IMR-90 (cell line): ENCODE data around the gene PCDHB11. TPM values are rescaled to one million over a fixed set of nuclear protein-coding genes. Genes with fewer than 3 reads are reported as not detected.
A peak's percentile ranks its signal among the peaks of the same experiment; 100 is the strongest.

ENCODE experiments used
- ATAC-seq: fragments of 200-7000 bp; cut with Tn5 transposase; 2 replicates; pipeline ENCODE4 v1.9.1; 2020; ENCODE audit warnings: low read depth, mild to moderate bottlenecking, moderate library complexity
- BruUV-seq: library from RNA; stranded (reverse); fragments of 400-500 nt; replicated peaks from 2 replicates; lab custom pipeline; 2021; lab: Mats Ljungman, UMichigan
- CTCF ChIA-PET: fragments of 300-600 bp; formaldehyde crosslinking; extraction: SDS; loops from one replicate; lab custom pipeline; 2021; ENCODE audit warnings: antibody characterized with exemption; lab: Yijun Ruan, JAX
- POLR2A ChIA-PET: fragments of 300-600 bp; sonication (Branson Sonifier 250); formaldehyde crosslinking; loops from one replicate; lab custom pipeline; 2022; ENCODE audit warnings: antibody characterized with exemption; ENCODE audit not compliant: unreplicated experiment; lab: Charles Lee
- DNase-seq: peaks from one replicate; pipeline ENCODE4 v3.0.0; 2013
- H2AFZ ChIP-seq: replicated peaks from 2 replicates; pipeline ENCODE3; 2013; ENCODE audit warnings: low read length, mild to moderate bottlenecking; ENCODE audit not compliant: poor library complexity
- H2AK5ac ChIP-seq: 2 replicates; pipeline ENCODE4 v1.6.1; 2013; ENCODE audit warnings: low read depth, low read length, inconsistent platforms
- H2AK9ac ChIP-seq: replicated peaks from 2 replicates; pipeline ENCODE3; 2013; ENCODE audit warnings: mild to moderate bottlenecking, low read depth, low read length, moderate library complexity; ENCODE audit not compliant: poor library complexity
- H2BK120ac ChIP-seq: 2 replicates; pipeline ENCODE4 v1.6.1; 2013; ENCODE audit warnings: low read depth, low read length, inconsistent platforms
- H2BK15ac ChIP-seq: 3 replicates; pipeline ENCODE4 v1.6.1; 2013; ENCODE audit warnings: low read depth, low read length, inconsistent platforms
- H2BK20ac ChIP-seq: 2 replicates; pipeline ENCODE4 v1.6.1; 2013; ENCODE audit warnings: low read depth, mild to moderate bottlenecking, inconsistent platforms, low read length, moderate library complexity
- H2BK5ac ChIP-seq: 2 replicates; pipeline ENCODE4 v1.6.1; 2013; ENCODE audit warnings: mild to moderate bottlenecking, low read depth, low read length, inconsistent platforms; ENCODE audit not compliant: poor library complexity, severe bottlenecking
- H3K14ac ChIP-seq: replicated peaks from 2 replicates; pipeline ENCODE4 v1.6.1; 2013; ENCODE audit warnings: low read depth, low read length, inconsistent platforms
- H3K18ac ChIP-seq: 2 replicates; pipeline ENCODE4 v1.6.1; 2013; ENCODE audit warnings: low read depth, low read length, control low read depth
- H3K23ac ChIP-seq: 2 replicates; pipeline ENCODE4 v1.6.1; 2013; ENCODE audit warnings: low read depth, low read length, inconsistent platforms
- H3K27ac ChIP-seq: 2 replicates; pipeline ENCODE4 v1.5.1; 2013; ENCODE audit warnings: mild to moderate bottlenecking, control low read depth, low read length; ENCODE audit not compliant: insufficient read depth
- H3K27me3 ChIP-seq: 2 replicates; pipeline ENCODE4 v1.6.1; 2013; ENCODE audit warnings: low read length; ENCODE audit not compliant: control insufficient read depth, insufficient read depth
- H3K36me3 ChIP-seq: 2 replicates; pipeline ENCODE4 v1.6.1; 2013; ENCODE audit warnings: low read length, mixed read lengths; ENCODE audit not compliant: control insufficient read depth, insufficient read depth
- H3K4ac ChIP-seq: 2 replicates; pipeline ENCODE4 v1.6.1; 2013; ENCODE audit warnings: low read depth, low read length, inconsistent platforms
- H3K4me1 ChIP-seq: 2 replicates; pipeline ENCODE4 v1.6.1; 2013; ENCODE audit warnings: low read length, mixed read lengths; ENCODE audit not compliant: control insufficient read depth, insufficient read depth
- H3K4me2 ChIP-seq: 2 replicates; pipeline ENCODE4 v1.6.1; 2013; ENCODE audit warnings: low read depth, mild to moderate bottlenecking, control low read depth, low read length, moderate library complexity
- H3K4me3 ChIP-seq: 2 replicates; pipeline ENCODE4 v1.5.1; 2013; ENCODE audit warnings: low read depth, mild to moderate bottlenecking, control low read depth, low read length, moderate library complexity; ENCODE audit not compliant: insufficient read depth
- H3K56ac ChIP-seq: 2 replicates; pipeline ENCODE4 v1.6.1; 2013; ENCODE audit warnings: low read length, inconsistent platforms; ENCODE audit not compliant: insufficient read depth; ENCODE audit errors: extremely low read depth
- H3K79me1 ChIP-seq, 2 experiments: 2 replicates each; pipeline ENCODE4 v1.6.1; 2013; ENCODE audit warnings: low read length in 2 of 2, inconsistent platforms in 1 of 2, low read depth in 1 of 2
- H3K9ac ChIP-seq: 2 replicates; pipeline ENCODE4 v1.6.1; 2013; ENCODE audit warnings: low read depth, low read length, control low read depth
- H3K9me1 ChIP-seq: 2 replicates; pipeline ENCODE4 v1.6.1; 2013; ENCODE audit warnings: low read length, inconsistent platforms; ENCODE audit not compliant: insufficient read depth
- H3K9me3 ChIP-seq: 2 replicates; pipeline ENCODE4 v1.6.1; 2013; ENCODE audit warnings: low read length; ENCODE audit not compliant: control insufficient read depth, insufficient read depth
- H4K20me1 ChIP-seq: 2 replicates; pipeline ENCODE4 v1.6.1; 2013; ENCODE audit warnings: low read length, inconsistent platforms; ENCODE audit not compliant: insufficient read depth
- H4K5ac ChIP-seq: 2 replicates; pipeline ENCODE4 v1.6.1; 2013; ENCODE audit warnings: mild to moderate bottlenecking, low read depth, low read length, control low read depth
- H4K8ac ChIP-seq, 2 experiments: 2 replicates each; pipeline ENCODE4 v1.6.1; 2013; ENCODE audit warnings: low read depth in 2 of 2, low read length in 2 of 2, control low read depth in 1 of 2, inconsistent platforms in 1 of 2
- H4K91ac ChIP-seq: 2 replicates; pipeline ENCODE4 v1.6.1; 2013; ENCODE audit warnings: low read depth, low read length, inconsistent platforms; ENCODE audit not compliant: insufficient read depth
- BHLHE40 ChIP-seq: fragments of 150-350 bp; IDR thresholded peaks from 2 replicates; pipeline ENCODE4 v1.6.1; 2016; ENCODE audit warnings: mild to moderate bottlenecking, low read depth, low read length
- CEBPB ChIP-seq: IDR thresholded peaks from 2 replicates; pipeline ENCODE4 v1.6.1; 2012; ENCODE audit warnings: low read depth, low read length, improper control_type of control experiment
- CHD1 ChIP-seq: IDR thresholded peaks from 2 replicates; pipeline ENCODE4 v1.6.1; 2012; ENCODE audit warnings: low read depth, low read length, improper control_type of control experiment
- CTCF ChIP-seq: conservative IDR thresholded peaks from 2 replicates; pipeline ENCODE4 v1.5.1; 2012; ENCODE audit warnings: mild to moderate bottlenecking, low read depth, low read length, improper control_type of control experiment
- ELK1 ChIP-seq: fragments of 150-350 bp; IDR thresholded peaks from 2 replicates; pipeline ENCODE4 v1.6.1; 2016; ENCODE audit warnings: low read depth, mild to moderate bottlenecking, low read length, moderate library complexity, borderline replicate concordance
- FOS ChIP-seq: fragments of 150-350 bp; IDR thresholded peaks from 2 replicates; pipeline ENCODE4 v1.6.1; 2016; ENCODE audit warnings: low read depth, low read length
- MAFK ChIP-seq: IDR thresholded peaks from 2 replicates; pipeline ENCODE4 v1.6.1; 2012; ENCODE audit warnings: low read depth, low read length, improper control_type of control experiment
- MAZ ChIP-seq: IDR thresholded peaks from 2 replicates; pipeline ENCODE4 v1.6.1; 2012; ENCODE audit warnings: low read depth, mild to moderate bottlenecking, low read length, improper control_type of control experiment, moderate library complexity, borderline replicate concordance
- MXI1 ChIP-seq: IDR thresholded peaks from 2 replicates; pipeline ENCODE4 v1.6.1; 2012; ENCODE audit warnings: low read depth, mild to moderate bottlenecking, low read length, moderate library complexity, borderline replicate concordance
- NFE2L2 ChIP-seq: fragments of 150-350 bp; IDR thresholded peaks from 2 replicates; pipeline ENCODE4 v1.6.1; 2016; ENCODE audit warnings: low read depth, mild to moderate bottlenecking, low read length
- POLR2A ChIP-seq: IDR thresholded peaks from 2 replicates; pipeline ENCODE4 v1.6.1; 2012; ENCODE audit warnings: mild to moderate bottlenecking, low read depth, low read length
- RAD21 ChIP-seq: IDR thresholded peaks from 2 replicates; pipeline ENCODE4 v1.6.1; 2012; ENCODE audit warnings: low read length, improper control_type of control experiment
- RCOR1 ChIP-seq: IDR thresholded peaks from 2 replicates; pipeline ENCODE4 v1.6.1; 2012; ENCODE audit warnings: mild to moderate bottlenecking, low read length, improper control_type of control experiment; ENCODE audit not compliant: insufficient replicate concordance
- SMC3 ChIP-seq: fragments of 150-350 bp; IDR thresholded peaks from 2 replicates; pipeline ENCODE4 v1.6.1; 2016; ENCODE audit warnings: low read depth, mild to moderate bottlenecking, antibody characterized with exemption, low read length, moderate library complexity
- USF2 ChIP-seq: fragments of 150-350 bp; IDR thresholded peaks from 2 replicates; pipeline ENCODE4 v1.6.1; 2017; ENCODE audit warnings: mild to moderate bottlenecking, antibody characterized with exemption, low read length, low read depth
- WGBS, 2 experiments: methylation state at CpG; one replicate each; pipeline versions ENCODE4 v1.1.5 to v1.1.7; 2013; ENCODE audit warnings: missing lambda C conversion rate in 2 of 2; ENCODE audit not compliant: insufficient read length in 1 of 2; ENCODE audit errors: extremely low coverage in 2 of 2; 5-methylcytosine and 5-hydroxymethylcytosine counted together
- dilution Hi-C: fragments of 300-500 bp; cut with HindIII; formaldehyde crosslinking; loops from one replicate; pipeline ENCODE4 v1.14.3; 2018; ENCODE audit warnings: low sequenced_read_pairs; ENCODE audit not compliant: unreplicated experiment
- in situ Hi-C: fragments of 300-500 bp; cut with MboI; formaldehyde crosslinking; loops from 3 replicates; pipeline ENCODE4 v1.14.3; 2019; ENCODE audit warnings: low sequenced_read_pairs, inconsistent platforms, mixed read lengths
- intact Hi-C: fragments of 100-400 bp; cut with micrococcal nuclease; formaldehyde crosslinking; loops from 2 replicates; pipeline ENCODE4 v1.10.0; 2022
- polyA plus RNA-seq, 3 experiments: library from polyadenylated mRNA; depleted of rRNA; stranded (reverse); fragments of >200 nt; gene quantifications; 2 replicates each; pipeline ENCODE4 v1.2.3, GENCODE V29; 2012; ENCODE audit warnings: low replicate concordance in 1 of 3
- total RNA-seq: library from RNA; depleted of rRNA; stranded (reverse); fragments of >200 nt; gene quantifications from 2 replicates; pipeline ENCODE4 v1.2.3, GENCODE V29; 2012

The PCDHB11 gene
- total and polyA plus RNA-seq, 2 of the 4 experiments (the other 2 are of a cell fraction): under 0.01 to 0.05 TPM

- POLR2A ChIA-PET: no interaction called here
- ATAC-seq: no peak
- no peak for DNase-seq
- Histone ChIP-seq H2BK15ac (no peak overlapping the region), H3K14ac (no peak overlapping the region), H2BK5ac (no peak overlapping the region), H2AK9ac (no peak overlapping the region), H2AFZ (peak overlapping the region; percentile 59), H3K4me3 (no peak overlapping the region; the same call in 1 of the 2 replicates), H3K9me3 (peaks cover 15% of the 10 kb centered on the region; the same call in 1 of the 2 replicates), H4K20me1 (no peaks in the 10 kb centered on the region), H4K8ac (no peak overlapping the region), H4K5ac (no peak overlapping the region), H3K4ac (no peak overlapping the region), H3K9ac (no peak overlapping the region), H3K4me1 (no peaks in the 10 kb centered on the region), H3K56ac (no peak overlapping the region), H3K27ac (no peak overlapping the region), H2BK20ac (no peak overlapping the region), H3K23ac (no peak overlapping the region), H4K91ac (no peak overlapping the region), H3K27me3 (no peaks in the 10 kb centered on the region), H3K4me2 (peak overlapping the region; percentile 81; the same call in 1 of the 2 replicates), H2AK5ac (no peak overlapping the region), H3K18ac (no peak overlapping the region), H2BK120ac (no peak overlapping the region), H3K79me1 (no peaks in the 10 kb centered on the region), H3K9me1 (no peaks in the 10 kb centered on the region), H3K36me3 (no peaks in the 10 kb centered on the region)
- in situ Hi-C loops: no loop called here
- intact Hi-C loops: no loop called here
- dilution Hi-C loops: no loop called here
- CTCF ChIA-PET: no interaction called here
- BruUV-seq: no TSS peak
- WGBS, 2 experiments: 33% methylated on average over 18 of the region's 33 CpGs; no CpG with 5 or more reads in 1 of the 2 experiments
- TF ChIP-seq NFE2L2 (no peak), FOS (no peak), USF2 (no peak), MAFK (no peak), SMC3 (no peak), ELK1 (no peak), MXI1 (no peak), CTCF (no peak), RAD21 (no peak), RCOR1 (no peak), CEBPB (no peak), POLR2A (no peak), BHLHE40 (no peak), CHD1 (no peak), MAZ (no peak)
These were observed 49.0 kb upstream of the PCDHB11 start for GRCh38 chr5:141150224-141150992.
